K562 (cell line): ENCODE data around the gene TMEM270.

ENCODE experiments used
- CEBPB ChIP-seq: fragments of 450-650 bp; IDR thresholded peaks from 2 replicates; pipeline ENCODE4 v1.6.1; 2016; ENCODE audit warnings: missing genetic modification characterization, missing compliant biosample characterization
- CHD1 ChIP-seq: fragments of 200-600 bp; sonication (generic); IDR thresholded peaks from one replicate; pipeline ENCODE4 v1.6.1; 2012; ENCODE audit warnings: mild to moderate bottlenecking, moderate library complexity, low read length, inconsistent platforms
- CREB1 ChIP-seq, 2 experiments: sonication (generic) in 1 of 2; formaldehyde crosslinking in 1 of 2; IDR thresholded peaks; 2 replicates each; pipeline versions ENCODE4 v1.6.1 to v1.8.0; 2012 to 2022; ENCODE audit warnings: inconsistent platforms in 1 of 2, mild to moderate bottlenecking in 1 of 2, missing genetic modification reagents in 1 of 2, moderate library complexity in 1 of 2
- EP300 ChIP-seq: IDR thresholded peaks from 2 replicates; pipeline ENCODE4 v1.6.1; 2012; ENCODE audit warnings: low read length, improper control_type of control experiment
- MECOM ChIP-seq: fragments of 250-450 bp; sonication (Bioruptor Pico); IDR thresholded peaks from 2 replicates; pipeline ENCODE4 v1.8.0; 2022; ENCODE audit warnings: inconsistent platforms
- MXI1 ChIP-seq: IDR thresholded peaks from 2 replicates; pipeline ENCODE4 v1.6.1; 2011; ENCODE audit warnings: low read depth, mild to moderate bottlenecking, improper control_type of control experiment, low read length
- YY1 ChIP-seq, 3 experiments: IDR thresholded peaks; 2 replicates each; pipeline ENCODE4 v1.6.1; 2011; ENCODE audit warnings: low read length in 2 of 3, mild to moderate bottlenecking in 2 of 3, moderate library complexity in 2 of 3, borderline replicate concordance in 1 of 3, control low read depth in 1 of 3, low read depth in 1 of 3; ENCODE audit not compliant: insufficient read depth in 3 of 3, insufficient replicate concordance in 2 of 3, control insufficient read depth in 1 of 3, insufficient read length in 1 of 3; ENCODE audit errors: extremely low read depth in 1 of 3
- TF ChIP-seq, protein P1 (sequence below), 3 experiments: IDR thresholded peaks in 2 of 3; conservative IDR thresholded peaks in 1 of 3; 2 replicates each; pipeline ENCODE4 v1.5.1; 2011 to 2012; ENCODE audit warnings: low read length in 3 of 3, mild to moderate bottlenecking in 3 of 3, control low read depth in 2 of 3, improper control_type of control experiment in 1 of 3, inconsistent platforms in 1 of 3, low read depth in 1 of 3, mixed read lengths in 1 of 3, moderate library complexity in 1 of 3; ENCODE audit not compliant: insufficient read depth in 2 of 3

DNA sequence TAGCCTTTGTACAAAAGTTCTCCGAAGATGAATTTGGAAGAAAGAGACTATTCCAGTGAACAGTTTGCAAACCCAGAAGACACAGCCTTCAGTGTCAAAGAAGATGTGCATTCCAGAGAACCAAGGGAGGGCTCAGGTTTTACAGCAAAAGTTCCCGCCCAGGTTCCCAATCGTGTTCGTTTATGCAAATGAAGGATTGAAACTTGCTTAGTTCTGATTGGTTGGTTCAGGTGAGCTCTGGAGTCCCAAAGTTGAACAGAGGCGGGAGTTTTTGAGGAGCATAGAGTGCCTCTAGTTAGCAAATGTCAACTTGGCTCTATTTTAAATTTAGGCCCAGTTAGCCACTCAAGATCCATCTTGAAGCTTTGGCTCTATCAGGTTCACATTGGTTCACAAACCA is 51.3 kb downstream of the TMEM270 start:
- TF ChIP-seq CREB1 (IDR thresholded peaks at IDR 0.05), result no peak
- TF ChIP-seq CREB1 (CRISPR knock-in tag; IDR thresholded peaks at IDR 0.05), result no peak
- TF ChIP-seq, protein P1, sequence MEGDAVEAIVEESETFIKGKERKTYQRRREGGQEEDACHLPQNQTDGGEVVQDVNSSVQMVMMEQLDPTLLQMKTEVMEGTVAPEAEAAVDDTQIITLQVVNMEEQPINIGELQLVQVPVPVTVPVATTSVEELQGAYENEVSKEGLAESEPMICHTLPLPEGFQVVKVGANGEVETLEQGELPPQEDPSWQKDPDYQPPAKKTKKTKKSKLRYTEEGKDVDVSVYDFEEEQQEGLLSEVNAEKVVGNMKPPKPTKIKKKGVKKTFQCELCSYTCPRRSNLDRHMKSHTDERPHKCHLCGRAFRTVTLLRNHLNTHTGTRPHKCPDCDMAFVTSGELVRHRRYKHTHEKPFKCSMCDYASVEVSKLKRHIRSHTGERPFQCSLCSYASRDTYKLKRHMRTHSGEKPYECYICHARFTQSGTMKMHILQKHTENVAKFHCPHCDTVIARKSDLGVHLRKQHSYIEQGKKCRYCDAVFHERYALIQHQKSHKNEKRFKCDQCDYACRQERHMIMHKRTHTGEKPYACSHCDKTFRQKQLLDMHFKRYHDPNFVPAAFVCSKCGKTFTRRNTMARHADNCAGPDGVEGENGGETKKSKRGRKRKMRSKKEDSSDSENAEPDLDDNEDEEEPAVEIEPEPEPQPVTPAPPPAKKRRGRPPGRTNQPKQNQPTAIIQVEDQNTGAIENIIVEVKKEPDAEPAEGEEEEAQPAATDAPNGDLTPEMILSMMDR (IDR thresholded peaks at IDR 0.05 in 2 of 3, conservative IDR thresholded peaks at IDR 0.05 in 1 of 3; ENCODE audit: insufficient read depth in 2 of 3, low read depth in 1 of 3, low read length in 3 of 3), result no peak
- TF ChIP-seq CHD1, result no peak
- TF ChIP-seq MXI1, result no peak
- no peak for TF ChIP-seq YY1 (IDR thresholded peaks at IDR 0.05; ENCODE audit: borderline replicate concordance in 1 of 3, control insufficient read depth in 1 of 3, extremely low read depth in 1 of 3, insufficient read depth in 3 of 3, insufficient read length in 1 of 3, insufficient replicate concordance in 2 of 3, low read depth in 1 of 3, low read length in 2 of 3)
- TF ChIP-seq MECOM (CRISPR knock-in tag), result no peak
- TF ChIP-seq EP300, result no peak
- TF ChIP-seq CEBPB, result no peak
